Measurements from ENCODE around the gene OBP2B. TPM values are rescaled to one million over a fixed set of nuclear protein-coding genes. Genes with fewer than 3 reads are reported as not detected.

Gene OBP2B
- total and polyA plus RNA-seq, 2 experiments from 2014 or later, result not detected

GRCh38 chr9:133254471-133254870, 45.4 kb upstream of the OBP2B start (continued):
- no peak for TF ChIP-seq REST (IDR thresholded peaks at IDR 0.05; ENCODE audit: unreplicated experiment)
- no peak for TF ChIP-seq ZNF462 (CRISPR knock-in tag; IDR thresholded peaks at IDR 0.05)
- TF ChIP-seq ZNF114 (CRISPR knock-in tag; IDR thresholded peaks at IDR 0.05), result no peak
- TF ChIP-seq JUNB (IDR thresholded peaks at IDR 0.05; ENCODE audit: unreplicated experiment), result no peak
- TF ChIP-seq EZH2 (IDR thresholded peaks at IDR 0.05; ENCODE audit: low read depth, unreplicated experiment), result no peak
- no peak for TF ChIP-seq STAT1 (IDR thresholded peaks at IDR 0.05; ENCODE audit: unreplicated experiment)
- TF ChIP-seq ETS1 (IDR thresholded peaks at IDR 0.05), result no peak

All from GM23338 (cell line).